Astrocyte of the cerebellum (primary cell): ENCODE data around the gene NXN.
"Not testable (repeated sequence)": the region's sequence is repeated elsewhere in the genome, so short reads cannot be mapped to it uniquely, and the experiment has no call there.

Experiments
- DNase-seq: peaks from one replicate; pipeline ENCODE4 v3.0.0-alpha.2; 2011; ENCODE audit warnings: low read depth
- H3K4me3 ChIP-seq: 2 replicates; pipeline ENCODE4 v1.5.1; 2011; ENCODE audit warnings: mild to moderate bottlenecking, low read depth, low read length, moderate library complexity
- in situ Hi-C: cut with HindIII; loops from 2 replicates; pipeline ENCODE4 v1.10.0; 2017; ENCODE audit warnings: low sequenced_read_pairs
- TF ChIP-seq, protein P1 (sequence below): IDR thresholded peaks from 2 replicates; pipeline ENCODE4 v1.5.1; 2012; ENCODE audit warnings: low read length, low read depth, moderate library complexity, mild to moderate bottlenecking; ENCODE audit errors: missing control alignments

NXN gene

DNA sequence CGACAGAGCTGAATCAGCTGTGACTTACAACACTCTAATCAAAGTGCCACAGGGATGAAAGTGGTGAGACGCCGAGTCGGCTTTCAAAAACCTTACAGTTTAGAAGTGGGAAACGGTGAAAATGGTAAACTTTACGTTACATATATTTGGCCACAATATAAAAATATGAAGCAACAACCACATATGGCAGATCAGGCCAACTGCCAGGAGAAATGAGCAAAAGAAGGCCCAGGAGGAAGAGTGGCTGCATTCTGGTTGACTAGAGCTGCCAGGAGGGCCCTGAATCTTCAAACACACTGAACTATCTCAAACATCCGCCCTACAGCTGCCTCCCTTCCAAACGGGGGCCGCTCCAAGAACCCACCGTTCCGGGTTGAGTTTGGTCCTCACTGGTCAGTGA is 141.1 kb downstream of the NXN start:
- TF ChIP-seq, protein P1, sequence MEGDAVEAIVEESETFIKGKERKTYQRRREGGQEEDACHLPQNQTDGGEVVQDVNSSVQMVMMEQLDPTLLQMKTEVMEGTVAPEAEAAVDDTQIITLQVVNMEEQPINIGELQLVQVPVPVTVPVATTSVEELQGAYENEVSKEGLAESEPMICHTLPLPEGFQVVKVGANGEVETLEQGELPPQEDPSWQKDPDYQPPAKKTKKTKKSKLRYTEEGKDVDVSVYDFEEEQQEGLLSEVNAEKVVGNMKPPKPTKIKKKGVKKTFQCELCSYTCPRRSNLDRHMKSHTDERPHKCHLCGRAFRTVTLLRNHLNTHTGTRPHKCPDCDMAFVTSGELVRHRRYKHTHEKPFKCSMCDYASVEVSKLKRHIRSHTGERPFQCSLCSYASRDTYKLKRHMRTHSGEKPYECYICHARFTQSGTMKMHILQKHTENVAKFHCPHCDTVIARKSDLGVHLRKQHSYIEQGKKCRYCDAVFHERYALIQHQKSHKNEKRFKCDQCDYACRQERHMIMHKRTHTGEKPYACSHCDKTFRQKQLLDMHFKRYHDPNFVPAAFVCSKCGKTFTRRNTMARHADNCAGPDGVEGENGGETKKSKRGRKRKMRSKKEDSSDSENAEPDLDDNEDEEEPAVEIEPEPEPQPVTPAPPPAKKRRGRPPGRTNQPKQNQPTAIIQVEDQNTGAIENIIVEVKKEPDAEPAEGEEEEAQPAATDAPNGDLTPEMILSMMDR = no peak
- DNase-seq = no peak
- in situ Hi-C loops = no loop called here
- no peak overlapping the region for H3K4me3 ChIP-seq

GRCh38 chr17:836151-836550 is 143.4 kb downstream of the NXN start:
- TF ChIP-seq, protein P1 = no peak
- no peak overlapping the region for H3K4me3 ChIP-seq
- in situ Hi-C loops = no loop called here
- peak; percentile 78 for DNase-seq

DNA sequence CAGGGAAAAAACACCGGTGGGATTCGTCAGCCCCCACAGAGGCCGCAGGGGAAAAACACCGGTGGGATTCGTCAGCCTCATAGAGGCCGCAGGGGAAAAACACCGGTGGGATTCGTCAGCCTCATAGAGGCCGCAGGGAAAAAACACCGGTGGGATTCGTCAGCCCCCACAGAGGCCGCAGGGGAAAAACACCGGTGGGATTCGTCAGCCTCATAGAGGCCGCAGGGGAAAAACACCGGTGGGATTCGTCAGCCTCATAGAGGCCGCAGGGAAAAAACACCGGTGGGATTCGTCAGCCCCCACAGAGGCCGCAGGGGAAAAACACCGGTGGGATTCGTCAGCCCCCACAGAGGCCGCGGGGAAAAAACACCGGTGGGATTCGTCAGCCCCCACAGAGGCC is 143.9 kb downstream of the NXN start:
- H3K4me3 ChIP-seq, in situ Hi-C loops, DNase-seq: not testable (repeated sequence)

DNA sequence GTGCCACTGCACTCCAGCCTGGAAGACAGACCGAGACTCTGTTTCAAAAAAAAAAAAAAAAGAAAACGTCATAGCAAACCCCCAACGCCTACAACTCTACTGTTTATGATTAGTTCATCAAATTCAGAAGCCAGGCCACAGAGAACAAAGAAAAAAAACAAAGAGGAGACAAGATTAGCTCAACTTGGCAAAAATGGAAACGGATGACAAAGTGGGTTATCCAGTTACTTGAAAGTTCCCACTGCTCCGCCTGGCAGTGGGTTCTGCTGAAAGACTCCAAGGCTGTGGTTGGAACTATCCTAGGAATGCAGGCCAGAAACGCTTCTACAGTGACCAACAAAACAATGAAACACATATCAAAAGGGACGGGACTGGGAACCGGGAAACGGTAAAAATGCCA is 144.3 kb downstream of the NXN start:
- TF ChIP-seq, protein P1 = no peak
- peak; percentile 99 for DNase-seq
- in situ Hi-C loops = no loop called here
- H3K4me3 ChIP-seq = no peak overlapping the region

GRCh38 chr17:834136-834535 is 145.4 kb downstream of the NXN start:
- DNase-seq = no peak
- no peak overlapping the region for H3K4me3 ChIP-seq
- in situ Hi-C loops = no loop called here
- TF ChIP-seq, protein P1 = no peak

DNA sequence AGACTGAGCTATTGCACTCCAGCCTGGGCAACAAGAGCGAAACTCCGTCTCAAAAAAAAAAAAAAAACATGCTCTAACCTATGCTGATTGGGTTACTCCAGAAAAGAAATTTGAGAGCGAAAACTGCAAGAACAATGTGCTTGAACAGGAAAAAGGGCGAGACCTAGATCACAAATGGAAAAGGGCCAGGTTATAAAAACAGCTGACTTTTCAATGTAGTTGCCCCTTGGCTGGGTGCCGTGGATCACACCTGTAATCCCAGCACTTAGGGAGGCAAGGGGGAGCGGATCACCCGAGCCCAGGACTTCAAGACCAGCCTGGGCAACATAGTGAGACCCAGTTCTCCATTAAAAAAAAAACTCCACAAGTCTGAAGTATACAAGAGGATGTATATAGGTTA is 148.6 kb downstream of the NXN start:
- TF ChIP-seq, protein P1 = no peak
- in situ Hi-C loops = no loop called here
- no peak overlapping the region for H3K4me3 ChIP-seq
- no peak for DNase-seq

DNA sequence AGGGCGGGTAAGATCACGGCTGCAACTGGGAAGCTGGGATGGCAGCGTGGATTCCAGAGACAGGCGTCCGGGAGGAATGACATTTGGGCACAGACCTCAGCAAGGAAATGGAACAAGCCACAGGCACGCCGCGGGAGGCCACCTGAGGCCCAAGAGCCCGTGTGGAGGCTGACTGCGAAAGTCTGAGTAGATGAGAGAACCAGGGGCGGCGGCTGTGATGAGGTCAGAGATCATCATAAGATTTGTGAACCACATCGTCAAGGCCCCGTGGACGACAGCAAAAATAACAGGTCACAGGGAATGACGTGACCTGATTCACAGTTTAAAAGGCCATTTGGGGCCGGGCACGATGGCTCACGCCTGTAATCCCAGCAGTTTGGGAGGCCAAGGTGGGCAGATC is 149.2 kb downstream of the NXN start:
- no peak overlapping the region for H3K4me3 ChIP-seq
- in situ Hi-C loops = no loop called here
- TF ChIP-seq, protein P1 = no peak
- DNase-seq = no peak

GRCh38 chr17:829614-830013 is 150.0 kb downstream of the NXN start:
- in situ Hi-C loops, H3K4me3 ChIP-seq, DNase-seq: not testable (repeated sequence)
